H9 (cell line): ENCODE results near the gene MSH3. TPM values are rescaled to one million over a fixed set of nuclear protein-coding genes. Genes with fewer than 3 reads are reported as not detected.

Source experiments
- DNase-seq: peaks from one replicate; pipeline ENCODE4 v3.0.0-alpha.2; 2017
- H2AFZ ChIP-seq: one replicate; pipeline ENCODE4 v1.6.1; 2013; ENCODE audit warnings: mild to moderate bottlenecking, low read length, control low read depth, moderate library complexity
- H2AK5ac ChIP-seq: 2 replicates; pipeline ENCODE4 v1.6.1; 2013; ENCODE audit warnings: low read length, control low read depth, mixed read lengths; ENCODE audit not compliant: insufficient read length
- H2BK120ac ChIP-seq: one replicate; pipeline ENCODE4 v1.6.1; 2013; ENCODE audit warnings: low read depth, mild to moderate bottlenecking, low read length, control low read depth, inconsistent platforms; ENCODE audit not compliant: poor library complexity, severe bottlenecking
- H2BK12ac ChIP-seq: 2 replicates; pipeline ENCODE4 v1.6.1; 2013; ENCODE audit warnings: low read length, control low read depth, mixed read lengths, low read depth; ENCODE audit not compliant: insufficient read length
- H2BK15ac ChIP-seq: 2 replicates; pipeline ENCODE4 v1.6.1; 2013; ENCODE audit warnings: low read depth, low read length, control low read depth
- H2BK20ac ChIP-seq: one replicate; pipeline ENCODE4 v1.6.1; 2013; ENCODE audit warnings: low read depth, mild to moderate bottlenecking, low read length, control low read depth, inconsistent platforms; ENCODE audit not compliant: poor library complexity, severe bottlenecking
- H2BK5ac ChIP-seq: 2 replicates; pipeline ENCODE4 v1.6.1; 2013; ENCODE audit warnings: low read length, control low read depth, mixed read lengths; ENCODE audit not compliant: insufficient read length
- H3K14ac ChIP-seq: 2 replicates; pipeline ENCODE4 v1.6.1; 2013; ENCODE audit warnings: low read length, control low read depth; ENCODE audit not compliant: insufficient read depth
- H3K18ac ChIP-seq: 2 replicates; pipeline ENCODE4 v1.6.1; 2013; ENCODE audit warnings: low read depth, mild to moderate bottlenecking, mixed read lengths, low read length, control low read depth; ENCODE audit not compliant: insufficient read length
- H3K23ac ChIP-seq: 2 replicates; pipeline ENCODE4 v1.6.1; 2013; ENCODE audit warnings: low read length, control low read depth, mixed read lengths, low read depth; ENCODE audit not compliant: insufficient read length
- H3K23me2 ChIP-seq: 2 replicates; pipeline ENCODE4 v1.6.1; 2013; ENCODE audit warnings: low read depth, mild to moderate bottlenecking, mixed read lengths, low read length, control low read depth; ENCODE audit not compliant: insufficient read length, poor library complexity, severe bottlenecking
- H3K27ac ChIP-seq: 2 replicates; pipeline ENCODE4 v1.5.1; 2013; ENCODE audit warnings: low read length, control low read depth, mixed read lengths, low read depth; ENCODE audit not compliant: insufficient read length
- H3K27me3 ChIP-seq: 2 replicates; pipeline ENCODE4 v1.6.1; 2013; ENCODE audit warnings: low read length, control low read depth, inconsistent platforms; ENCODE audit not compliant: insufficient read depth
- H3K4ac ChIP-seq: 2 replicates; pipeline ENCODE4 v1.6.1; 2013; ENCODE audit warnings: low read depth, mild to moderate bottlenecking, control low read depth, inconsistent platforms, low read length, moderate library complexity
- H3K4me1 ChIP-seq: 2 replicates; pipeline ENCODE4 v1.6.1; 2013; ENCODE audit warnings: low read length, control low read depth, inconsistent platforms; ENCODE audit not compliant: insufficient read depth
- H3K4me2 ChIP-seq: 2 replicates; pipeline ENCODE4 v1.6.1; 2013; ENCODE audit warnings: low read length, control low read depth, mixed read lengths; ENCODE audit not compliant: insufficient read length, insufficient read depth
- H3K56ac ChIP-seq: 2 replicates; pipeline ENCODE4 v1.6.1; 2013; ENCODE audit warnings: low read depth, mild to moderate bottlenecking, mixed read lengths, low read length, control low read depth; ENCODE audit not compliant: insufficient read length
- H3K79me1 ChIP-seq: 2 replicates; pipeline ENCODE4 v1.6.1; 2013; ENCODE audit warnings: low read depth, mild to moderate bottlenecking, moderate library complexity, low read length, control low read depth, inconsistent platforms; ENCODE audit not compliant: insufficient read depth, poor library complexity, severe bottlenecking
- H3K79me2 ChIP-seq: 2 replicates; pipeline ENCODE4 v1.6.1; 2013; ENCODE audit warnings: low read length, control low read depth, inconsistent platforms; ENCODE audit not compliant: insufficient read depth
- H3K9ac ChIP-seq: 2 replicates; pipeline ENCODE4 v1.6.1; 2013; ENCODE audit warnings: low read length, control low read depth, mixed read lengths; ENCODE audit not compliant: insufficient read length; ENCODE audit errors: extremely low read depth
- H3K9me3 ChIP-seq: one replicate; pipeline ENCODE4 v1.6.1; 2013; ENCODE audit warnings: low read depth, low read length, inconsistent platforms; ENCODE audit not compliant: control insufficient read depth
- H3T11ph ChIP-seq: one replicate; pipeline ENCODE4 v1.6.1; 2013; ENCODE audit warnings: mild to moderate bottlenecking, low read length, control low read depth, inconsistent platforms
- H4K20me1 ChIP-seq: one replicate; pipeline ENCODE4 v1.6.1; 2013; ENCODE audit not compliant: control insufficient read depth, insufficient read length, insufficient read depth
- H4K5ac ChIP-seq: 2 replicates; pipeline ENCODE4 v1.6.1; 2013; ENCODE audit warnings: low read depth, mild to moderate bottlenecking, mixed read lengths, low read length, control low read depth; ENCODE audit not compliant: insufficient read length
- H4K8ac ChIP-seq: replicated peaks from 2 replicates; pipeline ENCODE4 v1.6.1; 2013; ENCODE audit warnings: low read length, control low read depth, mixed read lengths, low read depth; ENCODE audit not compliant: insufficient read length
- H4K91ac ChIP-seq: 2 replicates; pipeline ENCODE4 v1.6.1; 2013; ENCODE audit warnings: low read depth, mild to moderate bottlenecking, moderate library complexity, mixed read lengths, low read length, control low read depth; ENCODE audit not compliant: insufficient read length
- H3K27ac Mint-ChIP-seq, 3 experiments: 2 replicates in 2 of 3; 3 replicates in 1 of 3; pipeline ENCODE4 v1.8.0; 2020 to 2021; ENCODE audit warnings: mixed read lengths in 3 of 3, mild to moderate bottlenecking in 1 of 3, moderate library complexity in 1 of 3
- H3K27me3 Mint-ChIP-seq: 2 replicates; pipeline ENCODE4 v1.8.0; 2021; ENCODE audit warnings: low read depth, mild to moderate bottlenecking, moderate library complexity, mixed read lengths
- H3K36me3 Mint-ChIP-seq, 3 experiments: 2 replicates in 2 of 3; 3 replicates in 1 of 3; pipeline ENCODE4 v1.8.0; 2020 to 2021; ENCODE audit warnings: low read depth in 3 of 3, mixed read lengths in 3 of 3; ENCODE audit not compliant: insufficient read depth in 1 of 3
- H3K4me1 Mint-ChIP-seq, 2 experiments: 2 replicates each; pipeline ENCODE4 v1.8.0; 2020; ENCODE audit warnings: mixed read lengths in 2 of 2
- H3K4me3 Mint-ChIP-seq, 2 experiments: 2 replicates in 1 of 2; 3 replicates in 1 of 2; pipeline ENCODE4 v1.8.0; 2020 to 2021; ENCODE audit warnings: mild to moderate bottlenecking in 2 of 2, mixed read lengths in 2 of 2, moderate library complexity in 1 of 2
- H3K9me3 Mint-ChIP-seq, 2 experiments: 2 replicates in 1 of 2; 3 replicates in 1 of 2; pipeline ENCODE4 v1.8.0; 2020; ENCODE audit warnings: mild to moderate bottlenecking in 2 of 2, mixed read lengths in 2 of 2, moderate library complexity in 1 of 2
- total RNA-seq: library from RNA; stranded (reverse); gene quantifications from 2 replicates; pipeline ENCODE4 v1.2.1, GENCODE V29; 2021
- TF ChIP-seq, protein P1 (sequence below): fragments of 200-600 bp; sonication (generic); conservative IDR thresholded peaks from 3 replicates; pipeline ENCODE4 v1.8.0; 2021; ENCODE audit warnings: antibody characterized with exemption, mild to moderate bottlenecking

Gene MSH3
- total RNA-seq, 1 experiment from 2014 or later = 17.3 TPM

DNA sequence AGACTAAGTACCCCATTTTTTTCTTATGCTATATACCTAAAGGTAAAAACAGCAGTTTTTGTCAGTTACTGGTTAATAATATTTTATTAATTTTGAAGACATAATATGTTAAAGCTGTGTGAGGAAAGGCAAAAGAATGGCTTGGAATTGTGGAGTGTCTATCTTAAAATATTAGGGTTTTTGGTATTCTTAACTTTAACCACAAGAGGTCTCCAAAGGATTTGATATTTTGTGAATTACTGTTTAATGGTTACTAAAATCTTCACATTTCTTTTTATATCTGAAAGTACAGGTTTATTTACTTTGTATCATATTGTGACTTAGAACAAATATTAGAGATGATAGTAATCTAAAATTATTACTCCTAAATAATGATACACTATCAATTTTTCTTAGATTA is 32.3 kb downstream of the MSH3 start:
- Histone ChIP-seq H3K56ac (no peak overlapping the region), H3K79me1 (no peaks in the 10 kb centered on the region), H3K9me3 (no peaks in the 10 kb centered on the region), H3T11ph (no peak overlapping the region), H4K91ac (no peak overlapping the region), H2BK20ac (no peak overlapping the region), H2BK15ac (no peak overlapping the region), H2AFZ (no peak overlapping the region), H3K23me2 (no peaks in the 10 kb centered on the region), H4K8ac (no peak overlapping the region), H2BK12ac (no peak overlapping the region), H3K27ac (no peak overlapping the region), H3K4me1 (peaks cover 3% of the 10 kb centered on the region; the same call in 1 of the 2 replicates), H3K4ac (no peak overlapping the region), H3K27me3 (no peaks in the 10 kb centered on the region), H3K9ac (no peak overlapping the region), H3K79me2 (no peaks in the 10 kb centered on the region), H2BK120ac (no peak overlapping the region), H3K4me2 (no peak overlapping the region), H4K5ac (no peak overlapping the region), H3K23ac (no peak overlapping the region), H2BK5ac (no peak overlapping the region), H3K14ac (no peak overlapping the region), H2AK5ac (no peak overlapping the region), H4K20me1 (no peaks in the 10 kb centered on the region), H3K18ac (no peak overlapping the region)
- Mint-ChIP-seq H3K27me3 (no peaks in the 10 kb centered on the region), H3K27ac (no peak overlapping the region), H3K36me3 (peaks cover 12 to 21% (median 13%) of the 10 kb centered on the region in 3 experiments; a peak in 6 of 7 replicates), H3K4me3 (no peak overlapping the region), H3K9me3 (no peaks in the 10 kb centered on the region), H3K4me1 (peaks cover 7% of the 10 kb centered on the region in 2 experiments)
- no peak for DNase-seq
- TF ChIP-seq, protein P1, sequence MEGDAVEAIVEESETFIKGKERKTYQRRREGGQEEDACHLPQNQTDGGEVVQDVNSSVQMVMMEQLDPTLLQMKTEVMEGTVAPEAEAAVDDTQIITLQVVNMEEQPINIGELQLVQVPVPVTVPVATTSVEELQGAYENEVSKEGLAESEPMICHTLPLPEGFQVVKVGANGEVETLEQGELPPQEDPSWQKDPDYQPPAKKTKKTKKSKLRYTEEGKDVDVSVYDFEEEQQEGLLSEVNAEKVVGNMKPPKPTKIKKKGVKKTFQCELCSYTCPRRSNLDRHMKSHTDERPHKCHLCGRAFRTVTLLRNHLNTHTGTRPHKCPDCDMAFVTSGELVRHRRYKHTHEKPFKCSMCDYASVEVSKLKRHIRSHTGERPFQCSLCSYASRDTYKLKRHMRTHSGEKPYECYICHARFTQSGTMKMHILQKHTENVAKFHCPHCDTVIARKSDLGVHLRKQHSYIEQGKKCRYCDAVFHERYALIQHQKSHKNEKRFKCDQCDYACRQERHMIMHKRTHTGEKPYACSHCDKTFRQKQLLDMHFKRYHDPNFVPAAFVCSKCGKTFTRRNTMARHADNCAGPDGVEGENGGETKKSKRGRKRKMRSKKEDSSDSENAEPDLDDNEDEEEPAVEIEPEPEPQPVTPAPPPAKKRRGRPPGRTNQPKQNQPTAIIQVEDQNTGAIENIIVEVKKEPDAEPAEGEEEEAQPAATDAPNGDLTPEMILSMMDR = peak; percentile 63
